ENCODE measurements around the gene ELL2.

GRCh38 chr5:95873351-95873750, 88.3 kb downstream of the ELL2 start:
- TF ChIP-seq POLR2AphosphoS5 (IDR thresholded peaks at IDR 0.05; ENCODE audit: borderline replicate concordance, low read depth, low read length) = no peak
- no peak for TF ChIP-seq EZH2 (IDR thresholded peaks at IDR 0.05)
- TF ChIP-seq FOXP2 (optimal IDR thresholded peaks at IDR 0.05; ENCODE audit: control extremely low read depth, extremely low read length, insufficient read depth) = no peak
